Mucosa of descending colon (tissue), 3 donors: ENCODE measurements around the gene AKR1C2. TPM values are rescaled to one million over a fixed set of nuclear protein-coding genes. Genes with fewer than 3 reads are reported as not detected.
"Not testable (repeated sequence)": the region's sequence is repeated elsewhere in the genome, so short reads cannot be mapped to it uniquely, and the experiment has no call there.

Experiments
- ATAC-seq: fragments of 200-7000 bp; cut with Tn5 transposase; one replicate; pipeline ENCODE4 v1.9.1; 2020; ENCODE audit warnings: mild to moderate bottlenecking, moderate library complexity
- DNase-seq, 3 donors: peaks; one replicate each; pipeline ENCODE4 v3.0.0-alpha.2; 2020
- H3K36me3 ChIP-seq: fragments of 200-600 bp; one replicate; pipeline ENCODE4 v1.8.0; 2021; ENCODE audit warnings: low read depth, mild to moderate bottlenecking
- H3K4me1 ChIP-seq: fragments of 200-600 bp; one replicate; pipeline ENCODE4 v1.8.0; 2021; ENCODE audit warnings: low read depth, mild to moderate bottlenecking
- H3K4me3 ChIP-seq: fragments of 200-600 bp; one replicate; pipeline ENCODE4 v1.8.0; 2021; ENCODE audit warnings: mild to moderate bottlenecking
- H3K9me3 ChIP-seq: fragments of 200-600 bp; one replicate; pipeline ENCODE4 v1.8.0; 2021; ENCODE audit warnings: mild to moderate bottlenecking
- CTCF ChIP-seq: fragments of 200-600 bp; IDR thresholded peaks from one replicate; pipeline ENCODE4 v1.8.0; 2022; ENCODE audit warnings: antibody characterized with exemption, mild to moderate bottlenecking
- intact Hi-C, 2 donors: fragments of 100-400 bp; cut with DNase I in 1 of 2; cut with micrococcal nuclease in 1 of 2; formaldehyde crosslinking; loops; one replicate each; pipeline versions ENCODE4 v1.11.0 to v1.11.1; 2022; cut with DNase I, micrococcal nuclease
- total RNA-seq, 3 donors: library from RNA; stranded (reverse); fragmentation: NEBNext Ultra II Directional in 2 of 3; extraction: Animal tissue kit (Norgen Biotek cat#: 25700) in 2 of 3; gene quantifications; one replicate each; pipeline versions ENCODE4 v1.2.1 to v1.2.4, GENCODE V29; 2021 to 2023
- donor health status: DM: no; HTN: no; CAD: no; lungs with moderate emphysema.
- donor health status: DM: no; HTN: no; CAD: no.
- donor health status: DM: no; HTN: yes; CAD: no.

Gene AKR1C2
- total RNA-seq, 3 donors from 2014 or later = 19.5 to 39.7 (median 20.0) TPM

GRCh38 chr10:4962876-4963814, 40.5 kb downstream of the AKR1C2 start, which contains the start of gene AKR1C1:
TSS of gene AKR1C1 (plus strand) at chr10:4963415. CDS start at chr10:4963445, 30 bp downstream.
- ATAC-seq (peak; percentile 99), DNase-seq (peak in 2 of 3 donors; percentile 31 to 43)
- H3K36me3 ChIP-seq, H3K4me3 ChIP-seq, H3K9me3 ChIP-seq, H3K4me1 ChIP-seq, intact Hi-C loops: not testable (repeated sequence)

- H3K4me1 ChIP-seq, H3K4me3 ChIP-seq, DNase-seq, H3K36me3 ChIP-seq, intact Hi-C loops, H3K9me3 ChIP-seq, ATAC-seq: not testable (repeated sequence)
These were observed 41.3 kb downstream of the AKR1C2 start for GRCh38 chr10:4962308-4962707.

GRCh38 chr10:4961558-4961957, 42.1 kb downstream of the AKR1C2 start:
- DNase-seq, H3K9me3 ChIP-seq, H3K36me3 ChIP-seq, H3K4me3 ChIP-seq, intact Hi-C loops, H3K4me1 ChIP-seq, ATAC-seq: not testable (repeated sequence)

GRCh38 chr10:4956955-4957645, 46.6 kb downstream of the AKR1C2 start:
- ATAC-seq, H3K36me3 ChIP-seq, H3K4me1 ChIP-seq, intact Hi-C loops, DNase-seq, H3K9me3 ChIP-seq, H3K4me3 ChIP-seq: not testable (repeated sequence)

GRCh38 chr10:4956088-4956487, 47.6 kb downstream of the AKR1C2 start:
- not testable (repeated sequence) for ATAC-seq

GRCh38 chr10:4953405-4953804, 50.3 kb downstream of the AKR1C2 start:
- Histone ChIP-seq H3K9me3 (no peaks in the 10 kb centered on the region), H3K4me3 (no peak overlapping the region), H3K4me1 (no peaks in the 10 kb centered on the region), H3K36me3 (no peaks in the 10 kb centered on the region)
- TF ChIP-seq CTCF = no peak
- no peak for ATAC-seq
- intact Hi-C loops = no loop called here
- no peak for DNase-seq

More at GRCh38 chr10:4956088-4956487, 47.6 kb downstream of the AKR1C2 start:
- H3K9me3 ChIP-seq, H3K36me3 ChIP-seq, H3K4me1 ChIP-seq, intact Hi-C loops, DNase-seq, H3K4me3 ChIP-seq: not testable (repeated sequence)

- ATAC-seq, H3K4me1 ChIP-seq, intact Hi-C loops, H3K36me3 ChIP-seq, DNase-seq, H3K4me3 ChIP-seq, H3K9me3 ChIP-seq: not testable (repeated sequence)
These were observed 52.0 kb downstream of the AKR1C2 start for GRCh38 chr10:4951512-4952162.

GRCh38 chr10:4947635-4948596, 55.7 kb downstream of the AKR1C2 start:
- TF ChIP-seq CTCF = no peak
- Histone ChIP-seq H3K9me3 (no peaks in the 10 kb centered on the region), H3K4me3 (no peak overlapping the region), H3K36me3 (no peaks in the 10 kb centered on the region), H3K4me1 (no peaks in the 10 kb centered on the region)
- peak in 1 of 3 donors; percentile 11 for DNase-seq
- intact Hi-C loops = no loop called here
- ATAC-seq = peak; percentile 92
